ENCODE results near the gene KANK2.

The KANK2 gene

GRCh38 chr19:11159598-11160439, 37.5 kb downstream of the KANK2 start:
- no peak for TF ChIP-seq CTCF (IDR thresholded peaks at IDR 0.05; ENCODE audit: borderline replicate concordance, control extremely low read depth, extremely low read depth, insufficient read depth, missing control alignments)
- in situ Hi-C loops (cut with MboI; ENCODE audit: low sequenced_read_pairs, unreplicated experiment), result no loop called here
- no peak for DNase-seq (ENCODE audit: low spot score)

- DNase-seq (ENCODE audit: low spot score), result peak; percentile 100
- no peak for TF ChIP-seq CTCF (IDR thresholded peaks at IDR 0.05; ENCODE audit: borderline replicate concordance, control extremely low read depth, extremely low read depth, insufficient read depth, missing control alignments)
- in situ Hi-C loops (cut with MboI; ENCODE audit: low sequenced_read_pairs, unreplicated experiment), result no loop called here
These were observed 41.8 kb downstream of the KANK2 start, which contains the start of gene SPC24 for GRCh38 chr19:11155373-11156120. TSS of gene SPC24 (minus strand) at chr19:11155782. CDS start at chr19:11155776, 6 bp downstream.

- in situ Hi-C loops (cut with MboI; ENCODE audit: low sequenced_read_pairs, unreplicated experiment), result no loop called here
- no peak for DNase-seq (ENCODE audit: low spot score)
- no peak for TF ChIP-seq CTCF (IDR thresholded peaks at IDR 0.05; ENCODE audit: borderline replicate concordance, control extremely low read depth, extremely low read depth, insufficient read depth, missing control alignments)
These were observed 42.7 kb downstream of the KANK2 start for GRCh38 chr19:11154683-11155047.

DNA sequence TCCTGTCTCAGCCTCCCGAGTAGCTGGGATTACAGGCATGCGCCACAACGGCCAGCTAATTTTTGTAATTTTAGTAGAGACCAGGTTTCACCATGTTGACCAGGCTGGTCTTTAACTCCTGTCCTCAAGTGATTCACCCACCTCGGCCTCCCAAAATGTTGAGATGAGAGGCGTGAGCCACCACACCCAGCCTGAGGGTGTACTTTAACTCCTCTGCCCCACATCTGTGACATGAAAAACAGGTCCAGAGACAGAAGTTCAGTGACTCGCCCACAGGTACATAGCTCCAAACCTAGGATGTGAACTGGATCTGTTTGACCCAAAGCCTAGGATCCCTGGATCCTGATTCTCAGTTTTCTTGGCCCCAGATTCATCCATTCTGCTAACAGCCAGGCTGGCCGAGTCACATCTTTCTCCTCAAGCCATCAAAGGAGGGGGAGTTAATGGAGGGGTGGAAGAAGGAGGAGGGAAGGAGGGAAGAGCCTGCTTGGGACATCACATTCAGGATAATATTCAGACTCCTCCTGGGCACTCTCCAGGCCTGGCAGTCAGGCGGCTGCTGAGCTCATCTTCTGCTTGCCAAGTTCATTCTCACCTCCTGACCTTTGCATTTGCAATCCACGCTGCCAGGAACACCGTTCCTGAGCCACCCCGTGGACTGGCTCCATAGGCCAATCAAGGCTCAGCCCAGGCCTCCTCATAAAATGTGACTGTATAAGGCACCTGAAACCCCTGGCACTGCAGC, 44.9 kb downstream of the KANK2 start:
- no peak for TF ChIP-seq CTCF (IDR thresholded peaks at IDR 0.05; ENCODE audit: borderline replicate concordance, control extremely low read depth, extremely low read depth, insufficient read depth, missing control alignments)
- DNase-seq (ENCODE audit: low spot score), result no peak
- in situ Hi-C loops (cut with MboI; ENCODE audit: low sequenced_read_pairs, unreplicated experiment), result no loop called here

- in situ Hi-C loops (cut with MboI; ENCODE audit: low sequenced_read_pairs, unreplicated experiment), result no loop called here
- TF ChIP-seq CTCF (IDR thresholded peaks at IDR 0.05; ENCODE audit: borderline replicate concordance, control extremely low read depth, extremely low read depth, insufficient read depth, missing control alignments), result no peak
- no peak for DNase-seq (ENCODE audit: low spot score)
These were observed 46.2 kb downstream of the KANK2 start for GRCh38 chr19:11151181-11151580.

- in situ Hi-C loops (cut with MboI; ENCODE audit: low sequenced_read_pairs, unreplicated experiment), result no loop called here
- TF ChIP-seq CTCF (IDR thresholded peaks at IDR 0.05; ENCODE audit: borderline replicate concordance, control extremely low read depth, extremely low read depth, insufficient read depth, missing control alignments), result no peak
- no peak for DNase-seq (ENCODE audit: low spot score)
These were observed 49.3 kb downstream of the KANK2 start for GRCh38 chr19:11148001-11148400.
